GM23338 (cell line): ENCODE data around the gene EGR1. TPM values are rescaled to one million over a fixed set of nuclear protein-coding genes. Genes with fewer than 3 reads are reported as not detected.

Experiments
- ATAC-seq: fragments of 200-7000 bp; cut with Tn5 transposase; 3 replicates; pipeline ENCODE4 v1.9.1; 2020
- DNase-seq: peaks from one replicate; pipeline ENCODE4 v3.0.0-alpha.2; 2015; ENCODE audit warnings: low spot score
- H2AFZ ChIP-seq: fragments of 200-600 bp; sonication (generic); 2 replicates; pipeline ENCODE4 v1.8.0; 2016; ENCODE audit warnings: antibody characterized with exemption, mild to moderate bottlenecking, moderate library complexity
- H3F3A ChIP-seq: fragments of 200-600 bp; sonication (generic); replicated peaks from 2 replicates; pipeline ENCODE4 v1.8.0; 2017; ENCODE audit warnings: antibody characterized with exemption, mixed run types, low read depth
- H3K27ac ChIP-seq: fragments of 200-600 bp; sonication (generic); 2 replicates; pipeline ENCODE4 v1.6.1; 2016; ENCODE audit warnings: low read depth
- H3K27me3 ChIP-seq: fragments of 200-600 bp; sonication (generic); 2 replicates; pipeline ENCODE4 v1.8.0; 2016; ENCODE audit warnings: mild to moderate bottlenecking, mixed run types, moderate library complexity; ENCODE audit not compliant: insufficient read depth
- H3K36me3 ChIP-seq: fragments of 200-600 bp; sonication (generic); 2 replicates; pipeline ENCODE4 v1.8.0; 2016; ENCODE audit warnings: mild to moderate bottlenecking; ENCODE audit not compliant: insufficient read depth
- H3K4me1 ChIP-seq: fragments of 200-600 bp; sonication (generic); 2 replicates; pipeline ENCODE4 v1.8.0; 2016; ENCODE audit warnings: mild to moderate bottlenecking, moderate library complexity; ENCODE audit not compliant: insufficient read depth
- H3K4me2 ChIP-seq: fragments of 200-600 bp; sonication (generic); 2 replicates; pipeline ENCODE4 v1.7.1; 2017; ENCODE audit warnings: mixed run types
- H3K4me3 ChIP-seq: fragments of 200-600 bp; sonication (generic); 2 replicates; pipeline ENCODE4 v1.6.1; 2016; ENCODE audit warnings: mixed run types
- H3K79me2 ChIP-seq: fragments of 200-600 bp; sonication (generic); replicated peaks from 2 replicates; pipeline ENCODE4 v1.8.0; 2017; ENCODE audit warnings: mild to moderate bottlenecking; ENCODE audit not compliant: insufficient read depth
- H3K9me2 ChIP-seq: fragments of 200-600 bp; sonication (generic); 2 replicates; pipeline ENCODE4 v1.8.0; 2017; ENCODE audit not compliant: insufficient read depth
- H4K20me1 ChIP-seq: fragments of 200-600 bp; sonication (generic); replicated peaks from 2 replicates; pipeline ENCODE4 v1.8.0; 2017; ENCODE audit warnings: mild to moderate bottlenecking; ENCODE audit not compliant: insufficient read depth
- H3K27ac Mint-ChIP-seq: 2 replicates; pipeline ENCODE4 v1.8.0; 2020; ENCODE audit warnings: inconsistent platforms, mild to moderate bottlenecking, moderate library complexity, mixed read lengths
- H3K27me3 Mint-ChIP-seq: 3 replicates; pipeline ENCODE4 v1.8.0; 2022; ENCODE audit warnings: low read depth, mild to moderate bottlenecking, moderate library complexity, mixed read lengths, inconsistent platforms; ENCODE audit not compliant: insufficient read depth, poor library complexity
- H3K36me3 Mint-ChIP-seq: 3 replicates; pipeline ENCODE4 v1.8.0; 2021; ENCODE audit warnings: low read depth, mild to moderate bottlenecking, inconsistent platforms, moderate library complexity, mixed read lengths
- H3K4me1 Mint-ChIP-seq: 3 replicates; pipeline ENCODE4 v1.8.0; 2020; ENCODE audit warnings: mild to moderate bottlenecking, inconsistent platforms, mixed read lengths
- H3K4me3 Mint-ChIP-seq: 3 replicates; pipeline ENCODE4 v1.8.0; 2021; ENCODE audit warnings: moderate library complexity, mild to moderate bottlenecking, inconsistent platforms, mixed read lengths
- H3K9me3 Mint-ChIP-seq: 3 replicates; pipeline ENCODE4 v1.8.0; 2020; ENCODE audit warnings: moderate library complexity, mild to moderate bottlenecking, inconsistent platforms, mixed read lengths
- CREB1 ChIP-seq: fragments of 250-450 bp; sonication (Bioruptor Pico); IDR thresholded peaks from 2 replicates; pipeline ENCODE4 v1.5.0; 2020; ENCODE audit warnings: low read depth, mild to moderate bottlenecking, moderate library complexity
- EZH2 ChIP-seq: fragments of 200-600 bp; sonication (generic); IDR thresholded peaks from one replicate; pipeline ENCODE4 v1.8.0; 2017; ENCODE audit warnings: antibody characterized with exemption, mild to moderate bottlenecking, low read depth; ENCODE audit not compliant: unreplicated experiment
- EZH2phosphoT487 ChIP-seq: fragments of 200-600 bp; sonication (generic); IDR thresholded peaks from one replicate; pipeline ENCODE4 v1.8.1; 2018; ENCODE audit warnings: antibody characterized with exemption; ENCODE audit not compliant: unreplicated experiment
- NANOG ChIP-seq: IDR thresholded peaks from 2 replicates; pipeline ENCODE4 v1.6.1; 2016; ENCODE audit warnings: antibody characterized with exemption, borderline replicate concordance
- POLR2AphosphoS5 ChIP-seq: IDR thresholded peaks from 2 replicates; pipeline ENCODE4 v1.6.1; 2016; ENCODE audit warnings: antibody characterized with exemption, low read depth
- STAT1 ChIP-seq: IDR thresholded peaks from one replicate; pipeline ENCODE4 v1.6.1; 2016; ENCODE audit warnings: antibody characterized with exemption; ENCODE audit not compliant: unreplicated experiment
- ZNF114 ChIP-seq: fragments of 250-450 bp; sonication (Bioruptor Pico); IDR thresholded peaks from 2 replicates; pipeline ENCODE4 v1.5.0; 2020; ENCODE audit warnings: mild to moderate bottlenecking, moderate library complexity
- polyA plus RNA-seq: library from polyadenylated mRNA; unstranded; fragments of >200 nt; fragmentation: Nextera tagmentation; extraction: Ambion mirVana; gene quantifications from 2 replicates; pipeline ENCODE4 v1.2.1, GENCODE V29; 2016
- total RNA-seq: library from RNA; depleted of rRNA; stranded (reverse); fragments of >200 nt; shearing (Covaris generic); gene quantifications from 2 replicates; pipeline ENCODE4 v1.2.3, GENCODE V29; 2014
- TF ChIP-seq, protein P1 (sequence below): IDR thresholded peaks from one replicate; pipeline ENCODE4 v1.6.1; 2018; ENCODE audit warnings: antibody characterized with exemption; ENCODE audit not compliant: unreplicated experiment
- TF ChIP-seq, protein P2 (sequence below): fragments of 250-450 bp; sonication (Bioruptor Pico); IDR thresholded peaks from 2 replicates; pipeline ENCODE4 v1.5.0; 2020; ENCODE audit warnings: mild to moderate bottlenecking, moderate library complexity
- TF ChIP-seq, protein P3 (sequence below): IDR thresholded peaks from 2 replicates; pipeline ENCODE4 v1.6.1; 2016; ENCODE audit warnings: antibody characterized with exemption
- TF ChIP-seq, protein P4 (sequence below), 2 experiments: fragments of 200-600 bp in 1 of 2; sonication (generic) in 1 of 2; conservative IDR thresholded peaks; 2 replicates each; pipeline versions ENCODE4 v1.5.1 to v1.6.1; 2016 to 2017; ENCODE audit warnings: antibody characterized with exemption in 2 of 2, low read depth in 2 of 2, mild to moderate bottlenecking in 2 of 2, moderate library complexity in 1 of 2

Gene EGR1
- total and polyA plus RNA-seq, 2 experiments from 2014 or later: 13.5 to 60.3 TPM

DNA sequence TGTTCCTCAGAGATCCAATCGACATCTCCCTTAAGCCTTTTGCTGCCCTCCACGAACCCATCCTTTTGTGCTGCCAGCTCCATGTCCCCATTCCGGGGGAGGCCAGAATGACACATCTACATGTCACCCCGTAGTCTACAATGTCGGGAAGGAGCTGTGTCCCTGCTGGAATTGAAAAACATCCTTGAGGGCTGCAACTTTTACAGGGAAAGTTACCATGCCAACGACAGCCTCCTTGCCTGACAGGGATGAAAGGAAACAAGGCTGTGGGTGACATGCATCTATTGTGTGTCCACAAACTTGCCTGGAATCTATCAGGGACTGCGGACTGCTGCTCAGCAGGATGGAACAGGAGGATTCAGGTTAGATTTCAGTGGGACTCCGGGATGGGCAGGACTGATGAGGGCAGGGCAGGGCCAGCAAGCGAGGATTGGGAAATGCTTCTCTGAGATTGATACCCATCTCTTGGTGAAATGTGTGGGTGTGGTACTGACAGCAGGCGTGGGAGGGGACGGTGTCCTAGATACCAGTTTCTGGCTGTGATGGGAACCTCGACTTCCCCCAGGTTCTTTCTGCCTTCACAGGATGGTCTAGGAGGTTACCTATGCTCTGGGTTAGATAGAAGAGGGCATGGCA, 25.5 kb downstream of the EGR1 start:
- TF ChIP-seq, protein P1, sequence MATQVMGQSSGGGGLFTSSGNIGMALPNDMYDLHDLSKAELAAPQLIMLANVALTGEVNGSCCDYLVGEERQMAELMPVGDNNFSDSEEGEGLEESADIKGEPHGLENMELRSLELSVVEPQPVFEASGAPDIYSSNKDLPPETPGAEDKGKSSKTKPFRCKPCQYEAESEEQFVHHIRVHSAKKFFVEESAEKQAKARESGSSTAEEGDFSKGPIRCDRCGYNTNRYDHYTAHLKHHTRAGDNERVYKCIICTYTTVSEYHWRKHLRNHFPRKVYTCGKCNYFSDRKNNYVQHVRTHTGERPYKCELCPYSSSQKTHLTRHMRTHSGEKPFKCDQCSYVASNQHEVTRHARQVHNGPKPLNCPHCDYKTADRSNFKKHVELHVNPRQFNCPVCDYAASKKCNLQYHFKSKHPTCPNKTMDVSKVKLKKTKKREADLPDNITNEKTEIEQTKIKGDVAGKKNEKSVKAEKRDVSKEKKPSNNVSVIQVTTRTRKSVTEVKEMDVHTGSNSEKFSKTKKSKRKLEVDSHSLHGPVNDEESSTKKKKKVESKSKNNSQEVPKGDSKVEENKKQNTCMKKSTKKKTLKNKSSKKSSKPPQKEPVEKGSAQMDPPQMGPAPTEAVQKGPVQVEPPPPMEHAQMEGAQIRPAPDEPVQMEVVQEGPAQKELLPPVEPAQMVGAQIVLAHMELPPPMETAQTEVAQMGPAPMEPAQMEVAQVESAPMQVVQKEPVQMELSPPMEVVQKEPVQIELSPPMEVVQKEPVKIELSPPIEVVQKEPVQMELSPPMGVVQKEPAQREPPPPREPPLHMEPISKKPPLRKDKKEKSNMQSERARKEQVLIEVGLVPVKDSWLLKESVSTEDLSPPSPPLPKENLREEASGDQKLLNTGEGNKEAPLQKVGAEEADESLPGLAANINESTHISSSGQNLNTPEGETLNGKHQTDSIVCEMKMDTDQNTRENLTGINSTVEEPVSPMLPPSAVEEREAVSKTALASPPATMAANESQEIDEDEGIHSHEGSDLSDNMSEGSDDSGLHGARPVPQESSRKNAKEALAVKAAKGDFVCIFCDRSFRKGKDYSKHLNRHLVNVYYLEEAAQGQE: no peak
- TF ChIP-seq NANOG (no peak), CREB1 (no peak), EZH2phosphoT487 (no peak), EZH2 (no peak), POLR2AphosphoS5 (no peak), ZNF114 (CRISPR knock-in tag) (no peak), STAT1 (no peak)
- TF ChIP-seq, protein P2, sequence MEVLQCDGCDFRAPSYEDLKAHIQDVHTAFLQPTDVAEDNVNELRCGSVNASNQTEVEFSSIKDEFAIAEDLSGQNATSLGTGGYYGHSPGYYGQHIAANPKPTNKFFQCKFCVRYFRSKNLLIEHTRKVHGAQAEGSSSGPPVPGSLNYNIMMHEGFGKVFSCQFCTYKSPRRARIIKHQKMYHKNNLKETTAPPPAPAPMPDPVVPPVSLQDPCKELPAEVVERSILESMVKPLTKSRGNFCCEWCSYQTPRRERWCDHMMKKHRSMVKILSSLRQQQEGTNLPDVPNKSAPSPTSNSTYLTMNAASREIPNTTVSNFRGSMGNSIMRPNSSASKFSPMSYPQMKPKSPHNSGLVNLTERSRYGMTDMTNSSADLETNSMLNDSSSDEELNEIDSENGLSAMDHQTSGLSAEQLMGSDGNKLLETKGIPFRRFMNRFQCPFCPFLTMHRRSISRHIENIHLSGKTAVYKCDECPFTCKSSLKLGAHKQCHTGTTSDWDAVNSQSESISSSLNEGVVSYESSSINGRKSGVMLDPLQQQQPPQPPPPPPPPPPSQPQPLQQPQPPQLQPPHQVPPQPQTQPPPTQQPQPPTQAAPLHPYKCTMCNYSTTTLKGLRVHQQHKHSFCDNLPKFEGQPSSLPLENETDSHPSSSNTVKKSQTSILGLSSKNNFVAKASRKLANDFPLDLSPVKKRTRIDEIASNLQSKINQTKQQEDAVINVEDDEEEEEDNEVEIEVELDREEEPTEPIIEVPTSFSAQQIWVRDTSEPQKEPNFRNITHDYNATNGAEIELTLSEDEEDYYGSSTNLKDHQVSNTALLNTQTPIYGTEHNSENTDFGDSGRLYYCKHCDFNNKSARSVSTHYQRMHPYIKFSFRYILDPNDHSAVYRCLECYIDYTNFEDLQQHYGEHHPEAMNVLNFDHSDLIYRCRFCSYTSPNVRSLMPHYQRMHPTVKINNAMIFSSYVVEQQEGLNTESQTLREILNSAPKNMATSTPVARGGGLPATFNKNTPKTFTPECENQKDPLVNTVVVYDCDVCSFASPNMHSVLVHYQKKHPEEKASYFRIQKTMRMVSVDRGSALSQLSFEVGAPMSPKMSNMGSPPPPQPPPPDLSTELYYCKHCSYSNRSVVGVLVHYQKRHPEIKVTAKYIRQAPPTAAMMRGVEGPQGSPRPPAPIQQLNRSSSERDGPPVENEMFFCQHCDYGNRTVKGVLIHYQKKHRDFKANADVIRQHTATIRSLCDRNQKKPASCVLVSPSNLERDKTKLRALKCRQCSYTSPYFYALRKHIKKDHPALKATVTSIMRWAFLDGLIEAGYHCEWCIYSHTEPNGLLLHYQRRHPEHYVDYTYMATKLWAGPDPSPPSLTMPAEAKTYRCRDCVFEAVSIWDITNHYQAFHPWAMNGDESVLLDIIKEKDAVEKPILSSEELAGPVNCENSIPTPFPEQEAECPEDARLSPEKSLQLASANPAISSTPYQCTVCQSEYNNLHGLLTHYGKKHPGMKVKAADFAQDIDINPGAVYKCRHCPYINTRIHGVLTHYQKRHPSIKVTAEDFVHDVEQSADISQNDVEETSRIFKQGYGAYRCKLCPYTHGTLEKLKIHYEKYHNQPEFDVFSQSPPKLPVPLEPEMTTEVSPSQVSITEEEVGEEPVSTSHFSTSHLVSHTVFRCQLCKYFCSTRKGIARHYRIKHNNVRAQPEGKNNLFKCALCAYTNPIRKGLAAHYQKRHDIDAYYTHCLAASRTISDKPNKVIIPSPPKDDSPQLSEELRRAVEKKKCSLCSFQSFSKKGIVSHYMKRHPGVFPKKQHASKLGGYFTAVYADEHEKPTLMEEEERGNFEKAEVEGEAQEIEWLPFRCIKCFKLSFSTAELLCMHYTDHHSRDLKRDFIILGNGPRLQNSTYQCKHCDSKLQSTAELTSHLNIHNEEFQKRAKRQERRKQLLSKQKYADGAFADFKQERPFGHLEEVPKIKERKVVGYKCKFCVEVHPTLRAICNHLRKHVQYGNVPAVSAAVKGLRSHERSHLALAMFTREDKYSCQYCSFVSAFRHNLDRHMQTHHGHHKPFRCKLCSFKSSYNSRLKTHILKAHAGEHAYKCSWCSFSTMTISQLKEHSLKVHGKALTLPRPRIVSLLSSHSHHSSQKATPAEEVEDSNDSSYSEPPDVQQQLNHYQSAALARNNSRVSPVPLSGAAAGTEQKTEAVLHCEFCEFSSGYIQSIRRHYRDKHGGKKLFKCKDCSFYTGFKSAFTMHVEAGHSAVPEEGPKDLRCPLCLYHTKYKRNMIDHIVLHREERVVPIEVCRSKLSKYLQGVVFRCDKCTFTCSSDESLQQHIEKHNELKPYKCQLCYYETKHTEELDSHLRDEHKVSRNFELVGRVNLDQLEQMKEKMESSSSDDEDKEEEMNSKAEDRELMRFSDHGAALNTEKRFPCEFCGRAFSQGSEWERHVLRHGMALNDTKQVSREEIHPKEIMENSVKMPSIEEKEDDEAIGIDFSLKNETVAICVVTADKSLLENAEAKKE (CRISPR knock-in tag): no peak
- TF ChIP-seq, protein P3, sequence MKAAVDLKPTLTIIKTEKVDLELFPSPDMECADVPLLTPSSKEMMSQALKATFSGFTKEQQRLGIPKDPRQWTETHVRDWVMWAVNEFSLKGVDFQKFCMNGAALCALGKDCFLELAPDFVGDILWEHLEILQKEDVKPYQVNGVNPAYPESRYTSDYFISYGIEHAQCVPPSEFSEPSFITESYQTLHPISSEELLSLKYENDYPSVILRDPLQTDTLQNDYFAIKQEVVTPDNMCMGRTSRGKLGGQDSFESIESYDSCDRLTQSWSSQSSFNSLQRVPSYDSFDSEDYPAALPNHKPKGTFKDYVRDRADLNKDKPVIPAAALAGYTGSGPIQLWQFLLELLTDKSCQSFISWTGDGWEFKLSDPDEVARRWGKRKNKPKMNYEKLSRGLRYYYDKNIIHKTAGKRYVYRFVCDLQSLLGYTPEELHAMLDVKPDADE: no peak
- TF ChIP-seq, protein P4, sequence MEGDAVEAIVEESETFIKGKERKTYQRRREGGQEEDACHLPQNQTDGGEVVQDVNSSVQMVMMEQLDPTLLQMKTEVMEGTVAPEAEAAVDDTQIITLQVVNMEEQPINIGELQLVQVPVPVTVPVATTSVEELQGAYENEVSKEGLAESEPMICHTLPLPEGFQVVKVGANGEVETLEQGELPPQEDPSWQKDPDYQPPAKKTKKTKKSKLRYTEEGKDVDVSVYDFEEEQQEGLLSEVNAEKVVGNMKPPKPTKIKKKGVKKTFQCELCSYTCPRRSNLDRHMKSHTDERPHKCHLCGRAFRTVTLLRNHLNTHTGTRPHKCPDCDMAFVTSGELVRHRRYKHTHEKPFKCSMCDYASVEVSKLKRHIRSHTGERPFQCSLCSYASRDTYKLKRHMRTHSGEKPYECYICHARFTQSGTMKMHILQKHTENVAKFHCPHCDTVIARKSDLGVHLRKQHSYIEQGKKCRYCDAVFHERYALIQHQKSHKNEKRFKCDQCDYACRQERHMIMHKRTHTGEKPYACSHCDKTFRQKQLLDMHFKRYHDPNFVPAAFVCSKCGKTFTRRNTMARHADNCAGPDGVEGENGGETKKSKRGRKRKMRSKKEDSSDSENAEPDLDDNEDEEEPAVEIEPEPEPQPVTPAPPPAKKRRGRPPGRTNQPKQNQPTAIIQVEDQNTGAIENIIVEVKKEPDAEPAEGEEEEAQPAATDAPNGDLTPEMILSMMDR (conservative IDR thresholded peaks at IDR 0.05; ENCODE audit: low read depth in 2 of 2): no peak
- DNase-seq: no peak
- Histone ChIP-seq H3K4me1 (peaks cover 7% of the 10 kb centered on the region), H3K4me2 (peak overlapping the region; percentile 87), H3K27ac (no peak overlapping the region), H3F3A (0 out of 2 replicates have a peak, but pooled peaks cover 7% of the 10 kb centered on the region), H3K9me2 (no peaks in the 10 kb centered on the region), H3K36me3 (no peaks in the 10 kb centered on the region), H2AFZ (no peak overlapping the region), H3K27me3 (peaks cover 26% of the 10 kb centered on the region), H4K20me1 (no peaks in the 10 kb centered on the region), H3K4me3 (peak overlapping the region; percentile 68), H3K79me2 (no peaks in the 10 kb centered on the region)
- H3K9me3 Mint-ChIP-seq: no peaks in the 10 kb centered on the region; the same call in 2 of the 3 replicates
- ATAC-seq: no peak
- H3K4me1 Mint-ChIP-seq: peaks cover 28% of the 10 kb centered on the region
- H3K27me3 Mint-ChIP-seq: peaks cover 42% of the 10 kb centered on the region
- H3K4me3 Mint-ChIP-seq: peak overlapping the region; percentile 65
- H3K27ac Mint-ChIP-seq: no peak overlapping the region
- H3K36me3 Mint-ChIP-seq: no peaks in the 10 kb centered on the region; the same call in 2 of the 3 replicates
